Mucosa of descending colon (tissue), 3 donors: ENCODE results near the gene CFAP61. TPM values are rescaled to one million over a fixed set of nuclear protein-coding genes. Genes with fewer than 3 reads are reported as not detected.
"Not testable (repeated sequence)": the region's sequence is repeated elsewhere in the genome, so short reads cannot be mapped to it uniquely, and the experiment has no call there.

ENCODE experiments used
- ATAC-seq: fragments of 200-7000 bp; cut with Tn5 transposase; one replicate; pipeline ENCODE4 v1.9.1; 2020; ENCODE audit warnings: mild to moderate bottlenecking, moderate library complexity
- DNase-seq, 3 donors: peaks; one replicate each; pipeline ENCODE4 v3.0.0-alpha.2; 2020
- H3K36me3 ChIP-seq: fragments of 200-600 bp; one replicate; pipeline ENCODE4 v1.8.0; 2021; ENCODE audit warnings: low read depth, mild to moderate bottlenecking
- H3K4me1 ChIP-seq: fragments of 200-600 bp; one replicate; pipeline ENCODE4 v1.8.0; 2021; ENCODE audit warnings: low read depth, mild to moderate bottlenecking
- H3K4me3 ChIP-seq: fragments of 200-600 bp; one replicate; pipeline ENCODE4 v1.8.0; 2021; ENCODE audit warnings: mild to moderate bottlenecking
- H3K9me3 ChIP-seq: fragments of 200-600 bp; one replicate; pipeline ENCODE4 v1.8.0; 2021; ENCODE audit warnings: mild to moderate bottlenecking
- CTCF ChIP-seq: fragments of 200-600 bp; IDR thresholded peaks from one replicate; pipeline ENCODE4 v1.8.0; 2022; ENCODE audit warnings: antibody characterized with exemption, mild to moderate bottlenecking
- intact Hi-C, 2 donors: fragments of 100-400 bp; cut with DNase I in 1 of 2; cut with micrococcal nuclease in 1 of 2; formaldehyde crosslinking; loops; one replicate each; pipeline versions ENCODE4 v1.11.0 to v1.11.1; 2022; cut with DNase I, micrococcal nuclease
- long read RNA-seq, 2 donors: library from polyadenylated mRNA; unstranded; transcript quantifications; one replicate each; pipeline ENCODE4 v2.0.0, GENCODE V29; 2019 to 2021
- total RNA-seq, 3 donors: library from RNA; stranded (reverse); fragmentation: NEBNext Ultra II Directional in 2 of 3; extraction: Animal tissue kit (Norgen Biotek cat#: 25700) in 2 of 3; gene quantifications; one replicate each; pipeline versions ENCODE4 v1.2.1 to v1.2.4, GENCODE V29; 2021 to 2023
- donor health status: DM: no; HTN: no; CAD: no; lungs with moderate emphysema.
- donor health status: DM: no; HTN: no; CAD: no.
- donor health status: DM: no; HTN: yes; CAD: no.

Gene CFAP61
- under 1 TPM in 2 of 3 donors, not detected in 1; 0.35 to 0.79 TPM for total RNA-seq
- long read RNA-seq, donor 1 = 0 reads
- long read RNA-seq, donor 2 = 0 reads

GRCh38 chr20:20052074-20052970, at the start of gene CFAP61, which contains the start of gene CRNKL1:
CFAP61 (plus strand) TSS chr20:20052532; CDS start chr20:20056654, 4,122 bp downstream.
CRNKL1 (minus strand) TSS chr20:20052466; CDS start chr20:20052342, 124 bp downstream.
- no peaks in the 10 kb centered on the region for H3K36me3 ChIP-seq
- H3K9me3 ChIP-seq = no peaks in the 10 kb centered on the region
- peaks cover 12% of the 10 kb centered on the region for H3K4me1 ChIP-seq
- DNase-seq (peak; percentile 97 to 99 (median 98)), ATAC-seq (peak; percentile 99)
- intact Hi-C loops = no loop called here
- peak within 1 kb of the TSS; percentile 91 for H3K4me3 ChIP-seq
- TF ChIP-seq CTCF = no peak

GRCh38 chr20:20003031-20003954, 49.0 kb upstream of the CFAP61 start:
- Histone ChIP-seq H3K9me3 (no peaks in the 10 kb centered on the region), H3K4me1 (peaks cover 5% of the 10 kb centered on the region), H3K4me3 (no peak overlapping the region), H3K36me3 (peaks cover 4% of the 10 kb centered on the region)
- peak; percentile 33 for ATAC-seq
- peak in 1 of 3 donors; percentile 44 for DNase-seq
- no peak for TF ChIP-seq CTCF
- intact Hi-C loops = no loop called here

DNA sequence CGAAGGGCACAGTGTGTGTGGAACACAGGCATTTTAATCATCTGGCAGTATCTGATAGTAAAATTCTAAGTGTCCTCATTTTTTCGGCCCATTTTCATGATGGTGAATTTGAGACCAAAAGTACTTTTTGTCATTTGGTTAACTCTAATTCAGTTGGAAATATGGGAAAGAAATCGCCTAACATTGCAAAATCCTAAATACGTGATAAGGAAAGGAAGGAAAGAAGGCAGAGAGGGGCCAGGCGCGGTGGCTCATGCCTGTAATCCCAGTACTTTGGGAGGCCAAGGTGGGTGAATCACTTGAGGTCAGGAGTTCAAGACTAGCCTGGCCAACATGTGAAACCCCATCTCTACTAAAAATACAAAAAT, 48.4 kb upstream of the CFAP61 start:
- ATAC-seq, H3K4me1 ChIP-seq, DNase-seq, H3K4me3 ChIP-seq, H3K9me3 ChIP-seq, H3K36me3 ChIP-seq, intact Hi-C loops: not testable (repeated sequence)

GRCh38 chr20:20005342-20005741, 47.0 kb upstream of the CFAP61 start:
- ATAC-seq = no peak
- H3K36me3 ChIP-seq = no peaks in the 10 kb centered on the region
- no peak for TF ChIP-seq CTCF
- intact Hi-C loops = no loop called here
- H3K9me3 ChIP-seq = no peaks in the 10 kb centered on the region
- H3K4me3 ChIP-seq = no peak overlapping the region
- peaks cover 5% of the 10 kb centered on the region for H3K4me1 ChIP-seq
- DNase-seq = no peak

DNA sequence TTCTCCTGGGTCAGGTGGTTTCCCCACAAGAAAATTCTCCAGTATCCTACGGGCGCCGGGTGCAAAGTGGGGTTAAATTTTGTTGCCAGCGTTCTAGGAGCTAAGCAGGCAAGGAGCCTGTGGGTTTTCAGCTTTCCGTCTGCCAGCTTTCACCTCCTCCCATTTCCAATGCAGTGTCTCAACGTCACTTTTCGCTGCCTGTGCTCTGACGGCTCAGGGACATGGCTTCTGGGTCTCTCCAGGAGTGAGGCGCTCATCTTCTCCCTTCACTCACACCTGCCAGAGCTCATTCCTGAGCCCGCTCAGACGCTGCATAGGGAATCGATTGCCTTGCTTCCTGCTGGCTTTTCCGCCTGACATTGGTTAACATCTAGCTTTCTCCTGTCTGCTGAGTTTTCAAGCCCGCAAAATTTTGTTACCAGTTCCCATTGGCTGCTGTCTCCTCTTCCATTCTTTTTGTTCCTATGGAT, 42.5 kb upstream of the CFAP61 start:
- no peak for TF ChIP-seq CTCF
- Histone ChIP-seq H3K4me1 (peaks cover 3% of the 10 kb centered on the region), H3K9me3 (no peaks in the 10 kb centered on the region), H3K4me3 (no peak overlapping the region), H3K36me3 (no peaks in the 10 kb centered on the region)
- ATAC-seq (no peak), DNase-seq (no peak)
- intact Hi-C loops = no loop called here
